Activated T-cell treated with anti-CD3 and anti-CD28 coated beads, Interleukin-2, amount 50 U/mL, for 24 hours (primary cell): ENCODE results near the gene DDX60.
"Not testable (repeated sequence)": the region's sequence is repeated elsewhere in the genome, so short reads cannot be mapped to it uniquely, and the experiment has no call there.

Experiments used
- DNase-seq: peaks from one replicate; pipeline ENCODE4 v3.0.0-alpha.2; 2020
- H3K27ac Mint-ChIP-seq: 2 replicates; pipeline ENCODE4 v1.8.0; 2020; ENCODE audit warnings: mild to moderate bottlenecking, mixed read lengths
- H3K27me3 Mint-ChIP-seq: 2 replicates; pipeline ENCODE4 v1.8.0; 2020; ENCODE audit warnings: mixed read lengths
- H3K36me3 Mint-ChIP-seq: 2 replicates; pipeline ENCODE4 v1.8.0; 2020; ENCODE audit warnings: low read depth, mixed read lengths
- H3K4me1 Mint-ChIP-seq: 2 replicates; pipeline ENCODE4 v1.8.0; 2020; ENCODE audit warnings: low read depth, mixed read lengths
- H3K4me3 Mint-ChIP-seq: 2 replicates; pipeline ENCODE4 v1.8.0; 2020; ENCODE audit warnings: mild to moderate bottlenecking, moderate library complexity, mixed read lengths
- H3K9me3 Mint-ChIP-seq: 2 replicates; pipeline ENCODE4 v1.8.0; 2020; ENCODE audit warnings: mixed read lengths

Gene DDX60

GRCh38 chr4:168272488-168272887, 46.1 kb downstream of the DDX60 start:
- H3K9me3 Mint-ChIP-seq = no peaks in the 10 kb centered on the region
- H3K4me3 Mint-ChIP-seq = no peak overlapping the region
- H3K27me3 Mint-ChIP-seq = no peaks in the 10 kb centered on the region
- DNase-seq = no peak
- H3K27ac Mint-ChIP-seq = no peak overlapping the region
- peaks cover 9% of the 10 kb centered on the region for H3K4me1 Mint-ChIP-seq
- H3K36me3 Mint-ChIP-seq = peaks cover 85% of the 10 kb centered on the region

DNA sequence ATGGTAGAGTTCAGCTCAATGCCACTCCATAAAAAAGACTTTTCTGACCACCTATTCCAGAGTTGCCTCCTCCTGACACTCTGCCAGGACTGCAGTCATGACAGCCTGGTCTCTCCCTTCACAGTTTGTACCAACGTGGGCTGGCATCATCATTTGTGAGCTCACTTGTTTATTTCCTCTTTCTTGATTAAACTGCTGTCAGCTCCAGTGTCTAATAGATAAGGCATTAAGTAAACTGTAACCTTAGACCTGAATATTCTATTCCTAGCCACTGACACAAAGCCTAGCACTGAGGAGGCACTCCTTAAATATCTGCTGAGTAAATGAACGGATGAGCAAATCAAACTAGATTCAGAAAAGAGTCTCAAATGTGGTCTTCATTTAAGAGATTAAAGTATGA, 48.7 kb downstream of the DDX60 start:
- no peak for DNase-seq

DNA sequence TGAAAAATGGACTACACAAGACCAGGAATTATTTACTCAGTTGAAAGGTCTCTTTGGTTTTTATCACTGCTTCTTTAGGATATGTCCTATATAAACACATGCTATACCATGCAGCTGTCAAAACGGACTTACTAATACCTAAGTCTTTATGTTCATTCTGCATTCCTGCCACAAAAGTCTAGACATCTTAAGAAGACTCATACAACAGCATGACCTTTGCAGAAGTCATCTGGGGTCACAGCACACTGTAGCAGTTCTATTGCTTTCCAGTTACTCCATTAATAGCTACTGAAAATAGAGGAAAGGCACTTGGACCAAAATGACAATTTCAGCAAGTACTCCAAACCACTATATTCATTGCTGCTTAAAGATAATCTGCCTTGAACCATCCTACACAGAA, 53.2 kb downstream of the DDX60 start:
- Mint-ChIP-seq H3K27me3 (no peaks in the 10 kb centered on the region), H3K9me3 (no peaks in the 10 kb centered on the region), H3K36me3 (peaks cover 87% of the 10 kb centered on the region), H3K4me1 (no peaks in the 10 kb centered on the region), H3K4me3 (no peak overlapping the region), H3K27ac (no peak overlapping the region)
- DNase-seq = no peak

More for the DNA sequence above, 48.7 kb downstream of the DDX60 start:
- H3K4me3 Mint-ChIP-seq = no peak overlapping the region
- H3K9me3 Mint-ChIP-seq = no peaks in the 10 kb centered on the region
- H3K36me3 Mint-ChIP-seq = peaks cover 88% of the 10 kb centered on the region
- no peaks in the 10 kb centered on the region for H3K27me3 Mint-ChIP-seq
- H3K4me1 Mint-ChIP-seq = peaks cover 9% of the 10 kb centered on the region
- H3K27ac Mint-ChIP-seq = no peak overlapping the region

DNA sequence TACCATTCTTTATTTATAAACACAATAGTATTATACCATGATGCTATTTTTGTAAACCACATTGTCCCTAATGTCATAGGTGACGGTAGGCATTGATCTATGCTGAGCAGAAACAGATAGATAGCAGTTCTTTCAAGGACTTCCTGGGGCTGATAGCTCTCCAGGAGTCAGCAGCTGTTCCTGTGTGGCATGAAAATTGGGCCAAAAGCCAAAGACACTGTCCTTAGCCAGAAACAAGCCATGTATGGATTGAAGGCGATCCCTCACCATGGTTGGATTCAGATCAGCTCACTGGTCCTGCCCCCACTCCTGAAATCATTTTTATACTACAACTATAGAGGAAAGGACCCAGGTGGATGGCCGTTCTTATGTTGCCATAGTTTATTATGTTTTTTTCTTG, 53.6 kb downstream of the DDX60 start:
- Mint-ChIP-seq H3K27ac (no peak overlapping the region), H3K4me1 (no peaks in the 10 kb centered on the region), H3K4me3 (no peak overlapping the region), H3K36me3 (peaks cover 86% of the 10 kb centered on the region), H3K9me3 (no peaks in the 10 kb centered on the region), H3K27me3 (no peaks in the 10 kb centered on the region)
- no peak for DNase-seq

GRCh38 chr4:168263039-168263438, 55.5 kb downstream of the DDX60 start:
- Mint-ChIP-seq H3K27me3 (no peaks in the 10 kb centered on the region), H3K36me3 (peaks cover 81% of the 10 kb centered on the region), H3K4me3 (no peak overlapping the region), H3K4me1 (no peaks in the 10 kb centered on the region), H3K27ac (no peak overlapping the region), H3K9me3 (no peaks in the 10 kb centered on the region)
- DNase-seq = no peak

- Mint-ChIP-seq H3K4me3 (no peak overlapping the region), H3K9me3 (no peaks in the 10 kb centered on the region), H3K27me3 (no peaks in the 10 kb centered on the region), H3K36me3 (peaks cover 81% of the 10 kb centered on the region), H3K4me1 (no peaks in the 10 kb centered on the region), H3K27ac (no peak overlapping the region)
- DNase-seq = no peak
Observed at GRCh38 chr4:168259096-168259495, 59.5 kb downstream of the DDX60 start.

GRCh38 chr4:168257768-168258167, 60.8 kb downstream of the DDX60 start:
- H3K4me3 Mint-ChIP-seq = no peak overlapping the region
- no peaks in the 10 kb centered on the region for H3K4me1 Mint-ChIP-seq
- H3K9me3 Mint-ChIP-seq = no peaks in the 10 kb centered on the region
- no peaks in the 10 kb centered on the region for H3K27me3 Mint-ChIP-seq
- no peak overlapping the region for H3K27ac Mint-ChIP-seq
- peaks cover 80% of the 10 kb centered on the region for H3K36me3 Mint-ChIP-seq
- DNase-seq = no peak

DNA sequence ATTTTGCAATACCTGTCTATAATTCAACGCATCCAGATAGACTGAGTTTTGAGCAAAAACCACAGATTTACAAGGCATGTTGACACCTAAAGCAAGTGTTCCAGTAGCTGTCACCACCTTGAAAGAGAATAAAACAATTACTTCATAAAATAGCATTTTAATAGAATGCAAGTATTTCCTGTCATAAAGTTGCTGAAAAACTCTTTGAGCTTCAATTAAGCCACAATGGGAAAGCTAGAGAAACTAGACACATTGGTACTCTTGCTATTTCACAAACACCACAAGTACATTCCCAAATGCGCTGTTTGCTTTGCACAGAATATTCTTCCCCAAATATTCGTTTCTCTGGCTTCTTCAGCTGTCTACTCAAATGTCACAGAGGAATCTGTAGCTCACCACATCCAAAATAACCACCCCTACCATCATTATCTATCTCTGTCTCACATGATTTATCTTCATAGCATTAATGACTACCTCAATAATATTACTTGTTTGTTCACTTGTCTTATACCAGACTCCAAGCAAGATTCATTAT, 70.3 kb downstream of the DDX60 start:
- Mint-ChIP-seq H3K9me3 (peaks cover 5% of the 10 kb centered on the region), H3K27me3 (no peaks in the 10 kb centered on the region), H3K36me3 (peaks cover 83% of the 10 kb centered on the region), H3K4me3 (no peak overlapping the region), H3K27ac (no peak overlapping the region), H3K4me1 (no peaks in the 10 kb centered on the region)
- no peak for DNase-seq

- H3K36me3 Mint-ChIP-seq = peaks cover 84% of the 10 kb centered on the region
- H3K9me3 Mint-ChIP-seq = peaks cover 10% of the 10 kb centered on the region
- no peaks in the 10 kb centered on the region for H3K27me3 Mint-ChIP-seq
- H3K27ac Mint-ChIP-seq = no peak overlapping the region
- DNase-seq = no peak
- H3K4me3 Mint-ChIP-seq = no peak overlapping the region
- H3K4me1 Mint-ChIP-seq = peaks cover 1% of the 10 kb centered on the region
Observed at GRCh38 chr4:168247603-168248002, 70.9 kb downstream of the DDX60 start.

DNA sequence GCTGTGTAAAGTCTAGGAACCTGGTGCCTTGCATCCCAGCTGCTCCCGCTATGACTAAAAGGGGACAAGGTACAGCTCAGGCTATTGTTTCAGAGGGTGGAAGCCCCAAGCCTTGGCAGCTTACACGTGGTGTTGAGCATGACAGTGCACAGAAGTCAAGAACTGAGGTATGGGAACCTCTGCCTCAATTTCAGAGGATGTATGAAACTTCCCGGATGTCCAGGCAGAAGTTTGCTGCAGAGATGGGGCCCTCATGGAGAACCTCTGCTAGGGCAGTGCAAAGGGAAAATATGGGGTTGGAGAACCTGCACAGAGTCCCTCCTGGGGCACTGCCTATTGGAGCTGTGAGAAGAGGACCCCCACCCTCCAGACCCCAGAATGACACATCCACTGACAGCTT, 76.6 kb downstream of the DDX60 start:
- Mint-ChIP-seq H3K27me3 (no peaks in the 10 kb centered on the region), H3K4me1 (peaks cover 10% of the 10 kb centered on the region), H3K4me3 (no peak overlapping the region), H3K36me3 (peaks cover 86% of the 10 kb centered on the region), H3K9me3 (peaks cover 19% of the 10 kb centered on the region), H3K27ac (no peak overlapping the region)
- DNase-seq = no peak

DNA sequence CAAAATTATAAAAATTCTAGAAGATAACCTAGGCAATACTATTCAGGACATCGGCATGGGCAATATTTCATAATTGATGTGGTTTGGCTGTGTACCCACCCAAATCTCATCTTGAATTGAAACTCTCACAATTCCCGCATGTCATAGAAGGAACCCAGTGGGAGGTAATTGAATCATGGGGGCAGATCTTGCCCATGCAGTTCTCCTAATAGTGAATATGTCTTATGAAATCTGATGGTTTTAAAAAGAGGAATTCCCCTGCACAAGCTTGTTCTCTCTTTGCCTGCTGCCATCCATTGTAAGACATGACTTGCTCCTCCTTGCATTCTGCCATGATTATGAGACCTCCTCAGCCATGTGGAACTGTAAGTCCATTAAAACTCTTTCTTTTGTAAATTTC, 77.7 kb downstream of the DDX60 start:
- Mint-ChIP-seq H3K9me3 (peaks cover 19% of the 10 kb centered on the region), H3K27ac (no peak overlapping the region), H3K4me1 (peaks cover 10% of the 10 kb centered on the region), H3K4me3 (no peak overlapping the region), H3K36me3 (peaks cover 81% of the 10 kb centered on the region), H3K27me3 (no peaks in the 10 kb centered on the region)
- no peak for DNase-seq

DNA sequence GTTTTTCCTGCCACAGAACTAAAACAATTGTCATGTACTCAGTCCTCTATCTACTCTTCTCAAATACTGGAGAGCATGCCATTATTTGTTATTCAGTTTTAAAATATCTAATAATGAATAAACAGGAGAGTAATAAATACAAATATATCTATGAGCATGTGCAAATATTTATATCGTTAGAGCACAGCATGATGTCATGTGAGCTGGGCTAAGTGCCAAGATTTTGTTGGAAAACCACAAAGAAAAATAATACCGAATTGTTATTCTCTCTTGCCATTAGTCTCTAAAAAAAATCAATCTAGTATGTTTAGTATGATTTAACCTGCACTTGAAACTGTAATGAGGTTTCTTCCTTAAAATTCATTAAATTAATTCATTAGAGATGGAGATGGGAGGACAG, 97.3 kb downstream of the DDX60 start:
- no peak overlapping the region for H3K4me3 Mint-ChIP-seq
- H3K4me1 Mint-ChIP-seq = peaks cover 2% of the 10 kb centered on the region
- no peaks in the 10 kb centered on the region for H3K27me3 Mint-ChIP-seq
- H3K36me3 Mint-ChIP-seq = peaks cover 80% of the 10 kb centered on the region
- H3K9me3 Mint-ChIP-seq = peaks cover 11% of the 10 kb centered on the region
- H3K27ac Mint-ChIP-seq = no peak overlapping the region
- DNase-seq = no peak

GRCh38 chr4:168220893-168221292, 97.7 kb downstream of the DDX60 start:
- H3K27ac Mint-ChIP-seq = no peak overlapping the region
- no peak for DNase-seq

GRCh38 chr4:168218645-168219044, 99.9 kb downstream of the DDX60 start:
- H3K9me3 Mint-ChIP-seq = peaks cover 20% of the 10 kb centered on the region
- peaks cover 83% of the 10 kb centered on the region for H3K36me3 Mint-ChIP-seq
- no peaks in the 10 kb centered on the region for H3K27me3 Mint-ChIP-seq
- H3K4me3 Mint-ChIP-seq = no peak overlapping the region
- H3K4me1 Mint-ChIP-seq = peaks cover 2% of the 10 kb centered on the region
- no peak overlapping the region for H3K27ac Mint-ChIP-seq
- no peak for DNase-seq

More at GRCh38 chr4:168220893-168221292, 97.7 kb downstream of the DDX60 start:
- peaks cover 80% of the 10 kb centered on the region for H3K36me3 Mint-ChIP-seq
- H3K27me3 Mint-ChIP-seq = no peaks in the 10 kb centered on the region
- peaks cover 2% of the 10 kb centered on the region for H3K4me1 Mint-ChIP-seq
- no peak overlapping the region for H3K4me3 Mint-ChIP-seq
- H3K9me3 Mint-ChIP-seq = peaks cover 11% of the 10 kb centered on the region

- H3K4me3 Mint-ChIP-seq, H3K4me1 Mint-ChIP-seq, H3K27ac Mint-ChIP-seq, H3K27me3 Mint-ChIP-seq, DNase-seq: not testable (repeated sequence)
- H3K9me3 Mint-ChIP-seq = peaks cover 30% of the 10 kb centered on the region
- peaks cover 50% of the 10 kb centered on the region for H3K36me3 Mint-ChIP-seq
Observed at GRCh38 chr4:168213511-168213910, 105.0 kb downstream of the DDX60 start.

GRCh38 chr4:168212656-168213055, 105.9 kb downstream of the DDX60 start:
- Mint-ChIP-seq H3K36me3 (peaks cover 43% of the 10 kb centered on the region), H3K4me1 (no peaks in the 10 kb centered on the region), H3K4me3 (no peak overlapping the region), H3K27me3 (no peaks in the 10 kb centered on the region), H3K9me3 (peaks cover 23% of the 10 kb centered on the region), H3K27ac (no peak overlapping the region)
- DNase-seq = no peak
